HG03196 (cell line): ENCODE results near the gene URB1.
"Not testable (repeated sequence)": the region's sequence is repeated elsewhere in the genome, so short reads cannot be mapped to it uniquely, and the experiment has no call there.

Source experiments
- ATAC-seq: cut with Tn5 transposase; IDR thresholded peaks from one replicate; pipeline ENCODE4 v1.9.1; 2021; ENCODE audit not compliant: unreplicated experiment

The URB1 gene

GRCh38 chr21:32411350-32412161 lies 18.7 kb upstream of the URB1 start:
- no peak for ATAC-seq

GRCh38 chr21:32410916-32411315 lies 18.1 kb upstream of the URB1 start:
- ATAC-seq, result no peak

DNA sequence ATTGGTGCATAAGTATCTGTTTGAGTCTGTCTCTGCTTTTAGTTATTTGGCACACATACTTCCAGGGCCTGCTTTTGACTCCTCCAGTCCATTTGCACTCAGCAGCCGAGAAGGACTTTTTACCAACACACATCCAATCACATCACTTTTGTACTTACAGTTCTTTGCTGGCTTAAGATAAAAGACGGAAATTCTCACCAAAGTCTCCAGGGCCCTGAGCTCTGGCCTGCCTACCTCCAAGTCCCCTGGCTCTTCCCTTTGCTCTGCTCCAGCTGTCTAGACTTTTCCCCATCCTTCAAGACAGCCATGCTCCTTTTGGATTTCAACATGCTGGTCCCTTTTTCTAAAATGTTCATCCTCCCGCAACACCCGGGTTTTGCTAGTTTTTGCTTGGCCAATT lies 17.5 kb upstream of the URB1 start:
- ATAC-seq, result no peak

GRCh38 chr21:32406405-32406804 lies 13.6 kb upstream of the URB1 start:
- no peak for ATAC-seq

GRCh38 chr21:32403201-32403777 lies 10.5 kb upstream of the URB1 start:
- no peak for ATAC-seq

DNA sequence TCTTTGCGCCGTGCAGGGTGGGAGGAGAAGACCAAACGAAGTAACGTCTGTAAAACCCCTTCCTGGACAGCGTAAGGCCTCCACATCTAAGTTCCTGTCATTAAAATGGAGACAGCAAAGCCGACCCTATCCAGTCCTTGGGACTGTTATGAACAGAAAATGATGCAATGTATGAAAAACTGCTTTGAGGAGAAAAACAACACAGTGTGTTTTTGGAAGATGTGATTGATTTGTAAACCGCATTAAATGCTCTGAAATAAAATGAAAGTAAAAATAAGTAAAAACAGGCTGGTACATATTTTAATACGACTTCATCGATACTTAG lies 827 bp upstream of the URB1 start:
- ATAC-seq, result no peak

- no peak for ATAC-seq
Observed at GRCh38 chr21:32392299-32392879, 423 bp downstream of the URB1 start.

DNA sequence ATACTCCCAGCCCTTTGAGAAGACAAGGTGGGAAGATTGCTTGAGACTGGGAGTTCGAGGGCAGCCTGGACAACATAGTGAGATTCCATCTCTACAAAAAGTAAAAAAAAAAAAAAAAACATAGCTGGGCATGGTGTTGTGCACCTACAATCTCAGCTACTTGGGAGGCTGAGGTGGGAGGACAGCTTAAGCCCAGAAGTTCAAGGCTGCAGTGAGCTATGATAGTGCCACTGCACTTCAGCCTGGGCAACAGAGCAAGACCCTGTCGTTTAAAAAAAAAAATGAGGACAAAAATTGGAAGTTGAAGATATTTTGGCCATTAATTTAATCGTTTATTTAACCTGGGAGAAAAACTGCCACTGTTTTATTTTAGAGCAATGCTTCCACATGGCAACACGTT lies 1.1 kb downstream of the URB1 start:
- ATAC-seq, result no peak

GRCh38 chr21:32390537-32391224 lies 2.1 kb downstream of the URB1 start:
- ATAC-seq, result not testable (repeated sequence)

DNA sequence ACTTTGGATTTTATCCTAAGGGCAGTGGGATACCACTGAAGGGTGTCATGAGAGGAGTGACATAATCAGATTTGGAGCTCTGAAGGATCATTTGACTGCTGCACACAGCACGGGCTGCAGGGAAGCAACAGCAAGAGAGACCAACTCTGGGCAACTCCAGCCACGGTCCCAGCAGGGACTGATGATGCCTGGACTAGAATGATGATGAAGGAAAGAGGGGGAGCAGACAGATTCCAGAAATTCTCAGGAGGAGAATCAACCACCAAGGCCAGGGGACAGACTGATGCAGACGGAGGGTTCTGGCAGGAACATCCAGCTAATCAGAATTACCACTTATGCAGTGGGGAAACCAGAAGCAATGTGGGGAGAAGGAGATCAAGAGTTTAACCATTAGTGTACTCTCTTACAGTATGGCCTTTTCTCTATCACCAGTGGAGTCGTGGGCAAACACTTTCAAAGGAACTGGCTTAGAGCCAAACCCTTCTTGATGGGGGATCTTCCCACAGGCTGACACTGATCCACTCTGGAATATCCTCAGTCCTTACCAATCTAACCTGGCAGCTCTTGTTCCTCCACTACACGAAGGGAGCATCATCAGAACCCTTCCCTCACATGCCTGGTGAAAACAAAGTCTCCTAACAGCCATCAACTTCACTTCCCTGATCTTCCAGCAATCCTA lies 3.3 kb downstream of the URB1 start:
- no peak for ATAC-seq

DNA sequence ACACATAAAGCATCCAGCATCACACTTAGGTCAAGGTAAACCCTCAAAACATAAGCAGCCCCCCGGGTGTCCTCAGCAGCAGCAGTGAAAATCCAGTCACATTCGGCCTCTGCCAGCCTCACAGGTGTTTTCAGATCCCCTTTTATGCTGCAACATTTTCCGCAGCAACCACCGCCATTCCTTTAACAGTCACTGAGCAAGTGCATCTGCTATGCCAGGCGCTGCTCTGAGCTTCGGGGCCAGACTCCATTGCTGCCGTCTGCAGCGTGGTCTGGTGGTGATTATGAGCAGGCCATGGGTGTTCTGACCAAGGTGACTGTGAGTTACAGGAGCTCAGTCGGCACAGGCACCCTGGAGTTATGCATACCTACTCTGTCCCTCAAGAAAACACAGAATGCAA lies 4.5 kb downstream of the URB1 start:
- no peak for ATAC-seq

DNA sequence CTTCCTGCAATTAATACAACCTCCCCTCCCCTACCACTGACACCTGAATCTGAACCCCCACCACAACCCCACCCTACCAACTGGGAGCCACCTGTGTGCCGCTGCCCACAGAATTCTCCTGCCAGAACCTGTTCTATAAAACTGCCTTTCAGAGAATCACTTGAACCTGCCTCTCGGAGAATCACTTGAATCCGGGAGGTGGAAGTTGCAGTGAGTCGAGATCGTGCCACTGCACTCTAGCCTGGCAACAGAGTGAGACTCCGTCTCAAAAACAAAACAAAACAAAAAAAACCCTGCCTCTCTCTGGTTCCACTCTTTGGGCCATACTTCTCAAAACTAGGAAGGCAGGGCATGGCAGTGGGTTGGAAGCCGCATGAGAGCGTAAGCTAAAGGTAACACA lies 5.7 kb downstream of the URB1 start:
- no peak for ATAC-seq

DNA sequence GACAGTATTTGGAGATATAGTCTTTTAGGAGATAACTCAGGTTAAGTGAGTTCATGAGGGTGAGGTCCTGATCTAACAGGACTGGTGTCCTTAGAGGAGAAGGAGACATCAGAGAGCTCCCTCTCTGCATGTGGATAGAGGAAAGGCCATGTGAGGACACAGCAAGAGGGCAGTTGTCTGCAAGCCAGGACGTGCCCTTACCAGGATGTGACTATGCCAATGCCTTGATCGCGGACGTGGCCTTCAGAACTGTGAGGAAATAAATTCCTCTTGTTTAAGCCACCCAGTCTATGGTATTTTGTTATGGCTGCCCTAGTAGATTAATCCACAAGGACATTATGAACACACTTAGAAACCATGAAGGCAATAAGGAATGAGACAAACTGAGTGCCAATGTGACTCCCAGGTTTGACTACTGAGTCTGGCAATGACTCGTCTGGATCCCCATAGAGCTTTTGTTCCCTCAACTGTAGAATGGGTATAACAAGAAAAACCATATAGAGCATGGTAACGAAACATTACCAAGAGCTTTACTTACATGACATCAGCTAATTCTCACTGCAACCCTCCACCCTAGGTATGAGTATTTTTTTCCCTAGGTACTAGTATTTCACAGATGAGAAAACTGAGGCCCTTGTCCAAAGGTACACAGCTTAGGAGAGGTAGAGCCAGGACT lies 6.5 kb downstream of the URB1 start:
- ATAC-seq, result no peak

DNA sequence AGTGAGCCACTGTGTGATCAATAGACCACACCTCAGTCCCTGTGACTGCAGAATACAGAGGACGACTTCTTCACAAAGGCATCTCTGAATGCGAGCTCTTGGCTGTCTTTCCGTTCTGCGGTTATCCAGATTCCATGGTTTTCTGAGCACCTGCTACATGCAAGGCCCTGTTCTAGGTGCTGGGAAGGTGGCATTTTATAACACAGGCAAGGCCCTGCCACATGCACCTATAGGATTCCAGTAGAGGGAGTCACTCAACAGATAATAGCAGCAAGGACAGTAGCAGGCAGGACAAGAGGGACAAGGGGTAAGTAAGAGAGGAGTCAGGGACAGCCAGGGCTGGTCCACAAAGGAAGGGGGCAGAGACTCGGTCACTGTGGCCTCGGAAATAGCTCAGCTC lies 9.0 kb downstream of the URB1 start:
- ATAC-seq, result no peak

GRCh38 chr21:32382108-32382644 lies 10.6 kb downstream of the URB1 start:
- ATAC-seq, result no peak

DNA sequence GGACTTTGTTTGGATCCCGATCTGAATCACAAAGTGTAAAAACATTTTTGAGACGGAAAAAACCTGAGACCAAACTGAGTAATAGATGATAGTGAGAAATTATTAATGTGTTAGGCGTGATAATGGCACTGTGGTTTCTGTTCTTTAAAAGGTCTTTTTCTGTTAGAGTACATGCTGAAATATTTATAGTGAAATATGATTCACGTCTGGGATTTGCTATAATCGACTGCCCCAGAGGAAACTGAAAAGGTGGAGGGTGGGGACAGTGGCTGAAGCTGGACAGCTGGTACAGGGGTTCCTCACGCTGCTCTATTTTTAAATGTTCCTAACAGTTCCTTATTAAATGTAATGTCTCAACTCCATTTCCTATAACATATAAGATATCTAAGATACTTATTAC lies 11.2 kb downstream of the URB1 start:
- ATAC-seq, result no peak

DNA sequence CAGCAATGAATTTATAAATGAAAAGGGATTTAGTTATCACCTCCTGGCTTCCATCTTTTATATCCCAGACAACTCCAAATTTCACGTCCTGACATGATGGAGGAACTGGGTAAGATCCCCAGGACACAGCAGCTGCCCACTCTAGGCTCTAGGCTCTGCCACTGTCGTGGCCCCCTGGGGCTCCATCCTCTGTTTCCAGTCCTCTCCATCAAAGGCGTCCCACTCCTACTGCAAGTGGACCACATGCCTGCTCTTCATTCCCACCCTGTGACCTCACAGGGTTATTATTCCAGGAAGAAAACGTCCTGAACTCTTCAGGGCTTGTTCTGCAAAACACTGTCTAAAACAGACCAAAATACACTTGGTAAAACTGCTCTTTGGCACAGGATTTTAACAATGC lies 11.9 kb downstream of the URB1 start:
- ATAC-seq, result no peak

DNA sequence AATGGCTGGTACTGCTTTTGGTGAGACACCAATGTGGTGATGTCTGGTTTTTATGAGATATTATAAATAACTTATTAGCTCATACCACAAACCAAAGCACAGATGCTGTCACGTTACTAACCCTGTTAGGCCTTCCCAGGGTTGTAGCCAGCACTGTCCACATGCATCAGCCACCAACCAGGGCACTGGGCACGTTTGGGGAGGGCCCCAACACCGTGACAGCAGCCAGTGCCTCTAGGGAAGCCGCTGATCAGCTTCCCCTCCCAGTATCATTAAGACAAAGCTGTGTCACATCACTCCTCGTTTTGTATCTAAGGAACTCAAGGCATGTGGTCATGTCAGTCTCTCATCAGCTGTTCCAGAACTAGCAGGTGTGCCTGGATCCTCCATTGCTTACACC lies 13.9 kb downstream of the URB1 start:
- no peak for ATAC-seq

- no peak for ATAC-seq
Observed at GRCh38 chr21:32377991-32378390, 14.8 kb downstream of the URB1 start.

- ATAC-seq, result no peak
Observed at GRCh38 chr21:32377506-32377905, 15.3 kb downstream of the URB1 start.

DNA sequence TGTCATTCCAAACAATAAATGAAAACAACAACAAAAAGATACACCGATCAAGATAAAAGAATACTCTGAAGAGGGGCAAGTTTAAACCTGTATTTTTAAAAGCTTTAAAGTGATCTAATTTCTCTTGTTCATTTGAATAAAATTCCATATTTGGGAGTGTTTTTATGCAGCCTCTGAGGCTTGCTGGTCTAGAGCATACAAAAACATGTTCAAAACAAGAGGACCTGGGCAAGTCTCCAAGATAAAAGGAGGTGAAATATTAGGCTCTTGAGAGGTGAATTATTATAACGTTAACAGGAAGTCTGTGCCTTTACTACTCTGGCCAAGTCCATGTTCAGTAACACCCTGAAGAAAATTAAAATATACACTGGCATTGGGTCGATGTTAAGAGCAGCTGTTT lies 20.1 kb downstream of the URB1 start:
- ATAC-seq, result no peak
